ENCODE results near the gene TRAPPC11.

Gene TRAPPC11

DNA sequence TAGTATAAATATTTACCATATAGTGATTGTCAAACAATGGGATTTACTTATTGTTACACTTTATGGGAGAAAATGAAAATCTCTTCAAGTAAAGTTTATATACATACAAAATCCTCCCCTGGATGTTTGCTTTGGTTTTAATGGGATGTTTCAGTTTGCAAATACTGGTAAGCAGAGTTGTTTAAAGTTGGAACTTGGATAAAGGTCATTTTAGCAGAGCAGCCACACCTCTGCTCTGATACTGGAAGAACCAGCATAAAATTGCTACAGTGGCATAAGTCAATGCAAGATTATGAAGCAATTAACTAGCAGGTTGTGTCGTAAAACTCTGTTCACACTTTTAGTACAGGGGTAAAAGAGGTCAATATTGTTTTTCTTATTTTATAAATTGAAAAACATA is 101.2 kb downstream of the TRAPPC11 start:
- DNase-seq: no peak

Data from central memory CD4-positive, alpha-beta T cell (primary cell).